Neural cell (in vitro differentiated cells): ENCODE data around the gene MARK3. TPM values are rescaled to one million over a fixed set of nuclear protein-coding genes. Genes with fewer than 3 reads are reported as not detected.

ENCODE experiments used
- H2AFZ ChIP-seq: fragments of 200-600, 300-800 bp; sonication (generic), shearing (Covaris generic); 2 replicates; pipeline ENCODE4 v1.6.0; 2014; ENCODE audit warnings: low read depth, mild to moderate bottlenecking, antibody characterized with exemption, low read length, moderate library complexity
- H3F3A ChIP-seq: fragments of 200-600 bp; shearing (Covaris generic); 2 replicates; pipeline ENCODE4 v1.6.1; 2016; ENCODE audit warnings: mild to moderate bottlenecking, moderate library complexity, mixed read lengths, antibody characterized with exemption, low read length; ENCODE audit not compliant: insufficient read depth, poor library complexity, severe bottlenecking
- H3K27ac ChIP-seq: fragments of 200-600, 300-800 bp; sonication (generic), shearing (Covaris generic); 2 replicates; pipeline ENCODE4 v1.5.1; 2014; ENCODE audit warnings: mild to moderate bottlenecking, low read length, moderate library complexity
- H3K27me3 ChIP-seq: fragments of 300-800, 200-600 bp; sonication (generic), shearing (Covaris generic); 2 replicates; pipeline ENCODE4 v1.6.0; 2014; ENCODE audit warnings: mild to moderate bottlenecking, low read depth, low read length, moderate library complexity; ENCODE audit not compliant: insufficient read depth
- H3K36me3 ChIP-seq: fragments of 300-800, 200-600 bp; sonication (generic), shearing (Covaris generic); 2 replicates; pipeline ENCODE4 v1.5.1; 2014; ENCODE audit warnings: mild to moderate bottlenecking, antibody characterized with exemption, low read length, moderate library complexity; ENCODE audit not compliant: insufficient read depth
- H3K4me2 ChIP-seq: fragments of 300-800, 200-600 bp; sonication (generic), shearing (Covaris generic); 2 replicates; pipeline ENCODE4 v1.6.0; 2014; ENCODE audit warnings: mild to moderate bottlenecking, low read length
- H3K4me3 ChIP-seq: fragments of 300-800, 200-600 bp; sonication (generic), shearing (Covaris generic); 2 replicates; pipeline ENCODE4 v1.5.1; 2014; ENCODE audit warnings: mild to moderate bottlenecking, low read length, moderate library complexity
- H3K79me2 ChIP-seq: fragments of 200-600 bp; shearing (Covaris generic); replicated peaks from 2 replicates; pipeline ENCODE4 v1.6.0; 2014; ENCODE audit warnings: mild to moderate bottlenecking, low read length, moderate library complexity; ENCODE audit not compliant: insufficient read depth
- H3K9ac ChIP-seq: fragments of 300-800, 200-600 bp; sonication (generic), shearing (Covaris generic); 2 replicates; pipeline ENCODE4 v1.6.1; 2016; ENCODE audit warnings: mild to moderate bottlenecking, low read length, mixed read lengths
- H3K9me2 ChIP-seq: fragments of 200-600 bp; shearing (Covaris generic); 2 replicates; pipeline ENCODE4 v1.6.1; 2016; ENCODE audit warnings: mild to moderate bottlenecking, low read length, mixed read lengths; ENCODE audit not compliant: insufficient read depth
- H3K9me3 ChIP-seq: fragments of 200-600, 300-800 bp; sonication (generic), shearing (Covaris generic); 2 replicates; pipeline ENCODE4 v1.6.1; 2016; ENCODE audit warnings: mild to moderate bottlenecking, mixed run types, low read length, moderate library complexity, mixed read lengths
- H4K20me1 ChIP-seq: fragments of 200-600 bp; shearing (Covaris generic); 2 replicates; pipeline ENCODE4 v1.6.1; 2016; ENCODE audit warnings: mild to moderate bottlenecking, mixed run types; ENCODE audit not compliant: insufficient read depth
- CTCF ChIP-seq: fragments of 450-650 bp; IDR thresholded peaks from 2 replicates; pipeline ENCODE4 v1.5.1; 2014; ENCODE audit warnings: antibody characterized with exemption, mild to moderate bottlenecking, moderate library complexity; ENCODE audit not compliant: poor library complexity, severe bottlenecking
- EP300 ChIP-seq: fragments of 450-650 bp; conservative IDR thresholded peaks from 2 replicates; pipeline ENCODE4 v1.6.1; 2014; ENCODE audit warnings: antibody characterized with exemption, mild to moderate bottlenecking, moderate library complexity; ENCODE audit not compliant: poor library complexity, severe bottlenecking
- EZH2 ChIP-seq: fragments of 200-600, 300-800 bp; shearing (Covaris generic), sonication (generic); IDR thresholded peaks from 2 replicates; pipeline ENCODE4 v1.6.1; 2014; ENCODE audit warnings: antibody characterized with exemption, low read length, borderline replicate concordance, mild to moderate bottlenecking; ENCODE audit not compliant: insufficient read depth, poor library complexity, severe bottlenecking
- MXI1 ChIP-seq: fragments of 450-650 bp; conservative IDR thresholded peaks from 2 replicates; pipeline ENCODE4 v1.6.1; 2014; ENCODE audit warnings: antibody characterized with exemption, mild to moderate bottlenecking; ENCODE audit not compliant: poor library complexity, severe bottlenecking
- POLR2AphosphoS5 ChIP-seq: IDR thresholded peaks from 2 replicates; pipeline ENCODE4 v1.6.1; 2012
- RAD21 ChIP-seq: fragments of 450-650 bp; conservative IDR thresholded peaks from 2 replicates; pipeline ENCODE4 v1.6.1; 2014; ENCODE audit warnings: antibody characterized with exemption, mild to moderate bottlenecking, moderate library complexity
- SMC3 ChIP-seq: fragments of 450-650 bp; conservative IDR thresholded peaks from 2 replicates; pipeline ENCODE4 v1.6.1; 2014; ENCODE audit warnings: antibody characterized with exemption, mild to moderate bottlenecking, moderate library complexity; ENCODE audit not compliant: poor library complexity
- TAF1 ChIP-seq: IDR thresholded peaks from 2 replicates; pipeline ENCODE4 v1.6.1; 2012; ENCODE audit warnings: low read depth
- polyA plus RNA-seq: library from polyadenylated mRNA; depleted of rRNA; stranded (reverse); fragments of >200 nt; gene quantifications from 2 replicates; pipeline ENCODE4 v1.2.3, GENCODE V29; 2014
- TF ChIP-seq, protein P1 (sequence below): IDR thresholded peaks from 2 replicates; pipeline ENCODE4 v1.6.1; 2012; ENCODE audit warnings: borderline replicate concordance

Gene MARK3
- polyA plus RNA-seq, 1 donor from 2014 or later = 158 TPM

GRCh38 chr14:103552011-103552845, 167.0 kb downstream of the MARK3 start:
- Histone ChIP-seq H3K4me2 (no peak overlapping the region), H4K20me1 (no peaks in the 10 kb centered on the region), H3K27me3 (no peaks in the 10 kb centered on the region), H3F3A (no peaks in the 10 kb centered on the region), H3K27ac (no peak overlapping the region), H3K4me3 (no peak overlapping the region), H3K9me3 (no peaks in the 10 kb centered on the region), H3K9ac (no peak overlapping the region), H3K36me3 (no peaks in the 10 kb centered on the region), H3K9me2 (no peaks in the 10 kb centered on the region), H3K79me2 (no peaks in the 10 kb centered on the region), H2AFZ (no peak overlapping the region)
- TF ChIP-seq POLR2AphosphoS5 = no peak
- TF ChIP-seq RAD21 = no peak
- TF ChIP-seq, protein P1, sequence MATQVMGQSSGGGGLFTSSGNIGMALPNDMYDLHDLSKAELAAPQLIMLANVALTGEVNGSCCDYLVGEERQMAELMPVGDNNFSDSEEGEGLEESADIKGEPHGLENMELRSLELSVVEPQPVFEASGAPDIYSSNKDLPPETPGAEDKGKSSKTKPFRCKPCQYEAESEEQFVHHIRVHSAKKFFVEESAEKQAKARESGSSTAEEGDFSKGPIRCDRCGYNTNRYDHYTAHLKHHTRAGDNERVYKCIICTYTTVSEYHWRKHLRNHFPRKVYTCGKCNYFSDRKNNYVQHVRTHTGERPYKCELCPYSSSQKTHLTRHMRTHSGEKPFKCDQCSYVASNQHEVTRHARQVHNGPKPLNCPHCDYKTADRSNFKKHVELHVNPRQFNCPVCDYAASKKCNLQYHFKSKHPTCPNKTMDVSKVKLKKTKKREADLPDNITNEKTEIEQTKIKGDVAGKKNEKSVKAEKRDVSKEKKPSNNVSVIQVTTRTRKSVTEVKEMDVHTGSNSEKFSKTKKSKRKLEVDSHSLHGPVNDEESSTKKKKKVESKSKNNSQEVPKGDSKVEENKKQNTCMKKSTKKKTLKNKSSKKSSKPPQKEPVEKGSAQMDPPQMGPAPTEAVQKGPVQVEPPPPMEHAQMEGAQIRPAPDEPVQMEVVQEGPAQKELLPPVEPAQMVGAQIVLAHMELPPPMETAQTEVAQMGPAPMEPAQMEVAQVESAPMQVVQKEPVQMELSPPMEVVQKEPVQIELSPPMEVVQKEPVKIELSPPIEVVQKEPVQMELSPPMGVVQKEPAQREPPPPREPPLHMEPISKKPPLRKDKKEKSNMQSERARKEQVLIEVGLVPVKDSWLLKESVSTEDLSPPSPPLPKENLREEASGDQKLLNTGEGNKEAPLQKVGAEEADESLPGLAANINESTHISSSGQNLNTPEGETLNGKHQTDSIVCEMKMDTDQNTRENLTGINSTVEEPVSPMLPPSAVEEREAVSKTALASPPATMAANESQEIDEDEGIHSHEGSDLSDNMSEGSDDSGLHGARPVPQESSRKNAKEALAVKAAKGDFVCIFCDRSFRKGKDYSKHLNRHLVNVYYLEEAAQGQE = no peak
- no peak for TF ChIP-seq SMC3
- no peak for TF ChIP-seq MXI1
- no peak for TF ChIP-seq EZH2
- TF ChIP-seq EP300 = no peak
- TF ChIP-seq TAF1 = no peak
- no peak for TF ChIP-seq CTCF

DNA sequence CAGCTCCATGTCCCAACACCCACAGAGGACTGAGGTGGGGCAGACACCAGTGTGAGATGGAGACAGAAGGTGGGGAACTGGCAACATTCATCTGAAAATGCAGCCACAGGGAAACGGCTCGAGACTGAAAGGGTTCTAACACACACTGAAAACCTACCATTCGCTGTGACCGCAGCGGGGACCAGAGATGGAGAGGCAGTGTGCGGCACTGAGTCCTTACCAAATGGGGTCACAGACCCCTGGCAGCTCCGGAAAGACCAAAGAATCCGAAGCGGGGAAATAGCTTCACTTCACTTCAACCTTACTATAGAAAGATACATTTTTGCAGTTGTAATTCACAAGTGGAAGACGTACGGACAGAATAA, 167.6 kb downstream of the MARK3 start:
- no peaks in the 10 kb centered on the region for H3K9me2 ChIP-seq
- H3K27ac ChIP-seq = no peak overlapping the region
- no peak overlapping the region for H3K4me2 ChIP-seq
- TF ChIP-seq EZH2 (no peak), TAF1 (no peak), EP300 (no peak), CTCF (no peak), MXI1 (no peak), SMC3 (no peak), RAD21 (no peak), POLR2AphosphoS5 (no peak)
- TF ChIP-seq, protein P1 = no peak
- H3K79me2 ChIP-seq = peaks cover 3% of the 10 kb centered on the region
- H3K4me3 ChIP-seq = no peak overlapping the region
- no peaks in the 10 kb centered on the region for H3K27me3 ChIP-seq
- H3K9me3 ChIP-seq = no peaks in the 10 kb centered on the region
- H3F3A ChIP-seq = no peaks in the 10 kb centered on the region
- no peak overlapping the region for H2AFZ ChIP-seq
- no peak overlapping the region for H3K9ac ChIP-seq
- H3K36me3 ChIP-seq = no peaks in the 10 kb centered on the region
- no peaks in the 10 kb centered on the region for H4K20me1 ChIP-seq
